Smooth muscle cell of the coronary artery (primary cell): ENCODE measurements around the gene WDR46. TPM values are rescaled to one million over a fixed set of nuclear protein-coding genes. Genes with fewer than 3 reads are reported as not detected.

Source experiments
- total RNA-seq: library from RNA; depleted of rRNA; stranded (reverse); fragments of >200 nt; gene quantifications from 2 replicates; pipeline ENCODE4 v1.2.3, GENCODE V29; 2014; ENCODE audit warnings: low replicate concordance

The WDR46 gene
- 112 and 115 TPM in 2 replicates for total RNA-seq

GRCh38 chr6:33288921-33289783 lies at the start of gene WDR46, which contains the start of gene PFDN6:
TSS of gene WDR46 (minus strand) at chr6:33289239. CDS start at chr6:33289170, 69 bp downstream.
TSS of gene PFDN6 (plus strand) at chr6:33289601. CDS start at chr6:33289857, 256 bp downstream.

GRCh38 chr6:33317669-33318425 lies 28.8 kb upstream of the WDR46 start, which contains the start of gene ZBTB22:
TSS of gene ZBTB22 (minus strand) at chr6:33317744. CDS start at chr6:33316916, 828 bp downstream.

GRCh38 chr6:33313709-33314514 lies 24.9 kb upstream of the WDR46 start, which contains the start of gene TAPBP:
TSS of gene TAPBP (minus strand) at chr6:33314078. CDS start at chr6:33314041, 37 bp downstream.

GRCh38 chr6:33298773-33299236 lies 9.8 kb upstream of the WDR46 start, which contains the start of gene RGL2:
TSS of gene RGL2 (minus strand) at chr6:33298942. CDS start at chr6:33298610, 332 bp downstream.

GRCh38 chr6:33276864-33277662 lies 12.0 kb downstream of the WDR46 start, which contains the start of gene B3GALT4:
TSS of gene B3GALT4 (plus strand) at chr6:33277123. CDS start at chr6:33277420, 297 bp downstream.

GRCh38 chr6:33271468-33272274 lies 17.4 kb downstream of the WDR46 start, which contains the start of the genes RPS18 and VPS52:
TSS of gene RPS18 (plus strand) at chr6:33272075. CDS start at chr6:33272120, 45 bp downstream.
TSS of gene VPS52 (minus strand) at chr6:33271876. CDS start at chr6:33271675, 201 bp downstream.

Other genes starting within 250 kb of the WDR46 start
- gene HLA-DPA1, start 215.6 kb downstream of the WDR46 start, total RNA-seq = 9.7 TPM in 1 of 2 replicates, not detected in the other
- 1.4 and 17.0 TPM in 2 replicates for gene HLA-DPB1, start 213.2 kb downstream of the WDR46 start, total RNA-seq
- 0.08 and 0.12 TPM in 2 replicates for gene COL11A2, start 96.8 kb downstream of the WDR46 start, total RNA-seq
- gene RXRB, start 88.6 kb downstream of the WDR46 start, total RNA-seq = 22.0 and 28.2 TPM in 2 replicates
- 105 and 195 TPM in 2 replicates for gene SLC39A7, start 88.4 kb downstream of the WDR46 start, total RNA-seq
- gene HSD17B8, start 84.6 kb downstream of the WDR46 start, total RNA-seq = 6.0 and 7.4 TPM in 2 replicates
- gene RING1, start 80.7 kb downstream of the WDR46 start, total RNA-seq = 33.6 and 35.0 TPM in 2 replicates
- gene VPS52, start 17.4 kb downstream of the WDR46 start, total RNA-seq = 30.5 and 41.0 TPM in 2 replicates
- 6,473 and 12,642 TPM in 2 replicates for gene RPS18, start 17.2 kb downstream of the WDR46 start, total RNA-seq
- gene B3GALT4, start 12.1 kb downstream of the WDR46 start, total RNA-seq = 2.6 and 5.0 TPM in 2 replicates
- 30.9 and 45.7 TPM in 2 replicates for gene PFDN6, start 362 bp upstream of the WDR46 start, total RNA-seq
- 12.6 and 21.9 TPM in 2 replicates for gene RGL2, start 9.7 kb upstream of the WDR46 start, total RNA-seq
- gene TAPBP, start 24.8 kb upstream of the WDR46 start, total RNA-seq = 24.9 and 45.6 TPM in 2 replicates
- 18.6 and 24.5 TPM in 2 replicates for gene ZBTB22, start 28.5 kb upstream of the WDR46 start, total RNA-seq
- gene DAXX, start 33.7 kb upstream of the WDR46 start, total RNA-seq = 31.6 and 58.4 TPM in 2 replicates
- 0.35 and 6.0 TPM in 2 replicates for gene KIFC1, start 102.6 kb upstream of the WDR46 start, total RNA-seq
- 12.4 and 17.4 TPM in 2 replicates for gene PHF1, start 121.8 kb upstream of the WDR46 start, total RNA-seq
- gene CUTA, start 128.9 kb upstream of the WDR46 start, total RNA-seq = 95.1 and 135 TPM in 2 replicates
- 1.7 and 3.2 TPM in 2 replicates for gene SYNGAP1, start 130.8 kb upstream of the WDR46 start, total RNA-seq
- gene ZBTB9, start 165.3 kb upstream of the WDR46 start, total RNA-seq = 3.5 and 5.8 TPM in 2 replicates